Pulmonary artery endothelial cell (primary cell): ENCODE data around the gene NAGPA. TPM values are rescaled to one million over a fixed set of nuclear protein-coding genes. Genes with fewer than 3 reads are reported as not detected.
"Not testable (repeated sequence)": the region's sequence is repeated elsewhere in the genome, so short reads cannot be mapped to it uniquely, and the experiment has no call there.

Source experiments
- DNase-seq: peaks from one replicate; pipeline ENCODE4 v3.0.0-alpha.2; 2011; ENCODE audit warnings: low read depth, low spot score
- total RNA-seq: library from RNA; depleted of rRNA; stranded (reverse); fragments of >200 nt; gene quantifications from 2 replicates; pipeline ENCODE4 v1.2.3, GENCODE V29; 2014

Gene NAGPA, protein sequence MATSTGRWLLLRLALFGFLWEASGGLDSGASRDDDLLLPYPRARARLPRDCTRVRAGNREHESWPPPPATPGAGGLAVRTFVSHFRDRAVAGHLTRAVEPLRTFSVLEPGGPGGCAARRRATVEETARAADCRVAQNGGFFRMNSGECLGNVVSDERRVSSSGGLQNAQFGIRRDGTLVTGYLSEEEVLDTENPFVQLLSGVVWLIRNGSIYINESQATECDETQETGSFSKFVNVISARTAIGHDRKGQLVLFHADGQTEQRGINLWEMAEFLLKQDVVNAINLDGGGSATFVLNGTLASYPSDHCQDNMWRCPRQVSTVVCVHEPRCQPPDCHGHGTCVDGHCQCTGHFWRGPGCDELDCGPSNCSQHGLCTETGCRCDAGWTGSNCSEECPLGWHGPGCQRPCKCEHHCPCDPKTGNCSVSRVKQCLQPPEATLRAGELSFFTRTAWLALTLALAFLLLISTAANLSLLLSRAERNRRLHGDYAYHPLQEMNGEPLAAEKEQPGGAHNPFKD
- total RNA-seq = 16.0 and 23.5 TPM in 2 replicates

DNA sequence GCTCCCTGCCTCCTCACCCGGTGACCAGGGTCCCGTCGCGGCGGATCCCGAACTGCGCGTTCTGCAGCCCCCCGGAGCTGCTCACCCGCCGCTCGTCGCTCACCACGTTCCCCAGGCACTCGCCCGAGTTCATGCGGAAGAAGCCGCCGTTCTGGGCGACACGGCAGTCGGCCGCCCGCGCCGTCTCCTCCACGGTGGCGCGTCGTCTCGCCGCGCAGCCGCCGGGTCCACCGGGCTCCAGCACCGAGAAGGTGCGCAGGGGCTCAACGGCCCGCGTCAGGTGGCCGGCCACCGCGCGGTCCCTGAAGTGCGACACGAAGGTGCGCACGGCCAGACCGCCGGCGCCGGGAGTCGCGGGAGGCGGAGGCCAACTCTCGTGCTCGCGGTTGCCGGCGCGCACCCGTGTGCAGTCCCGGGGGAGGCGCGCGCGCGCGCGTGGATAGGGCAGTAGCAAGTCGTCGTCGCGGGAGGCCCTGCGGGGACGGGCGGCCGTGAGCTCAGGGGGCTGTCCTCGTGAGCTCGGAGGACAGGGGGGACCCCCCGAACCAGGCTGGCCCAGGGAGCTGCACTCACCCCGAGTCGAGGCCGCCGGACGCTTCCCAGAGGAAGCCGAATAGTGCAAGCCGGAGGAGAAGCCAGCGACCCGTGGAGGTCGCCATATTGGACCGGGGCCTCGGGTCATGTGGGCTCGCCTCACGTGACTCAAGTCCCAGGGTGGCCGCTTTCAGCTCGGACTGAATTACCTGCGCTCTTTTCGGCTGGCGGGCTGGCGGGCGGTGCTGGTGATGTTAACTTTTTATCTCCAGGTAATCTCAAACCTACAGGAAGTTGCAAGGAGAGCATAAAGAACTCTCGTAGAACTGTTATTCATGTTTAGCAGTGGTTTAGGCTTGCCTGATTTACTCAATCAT, at the start of gene NAGPA:
NAGPA (minus strand) TSS at position 680 of the 911 bp plus-strand sequence; CDS start at position 659, 21 bp downstream.
- peak; percentile 39 for DNase-seq

DNA sequence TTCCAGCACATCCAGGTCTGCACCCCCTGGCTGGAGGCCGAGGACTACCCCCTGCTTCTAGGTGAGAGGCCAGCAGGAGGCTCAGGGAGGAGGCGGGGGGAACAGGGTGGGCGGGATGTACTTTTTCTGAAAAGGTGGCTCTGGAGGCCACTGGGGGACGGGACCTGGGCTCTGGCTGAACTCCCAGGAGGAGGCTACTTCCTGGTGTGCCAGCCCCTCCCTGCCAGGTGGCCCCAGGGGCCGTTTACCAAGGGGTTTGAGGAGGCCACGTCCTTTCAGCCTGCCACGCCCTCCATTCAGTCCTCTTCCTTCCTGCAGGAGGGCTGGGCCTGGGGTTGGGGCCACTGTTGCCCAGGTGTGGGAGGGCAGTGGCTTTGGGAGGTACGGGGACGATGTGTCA, 47.3 kb upstream of the NAGPA start:
- not testable (repeated sequence) for DNase-seq

DNA sequence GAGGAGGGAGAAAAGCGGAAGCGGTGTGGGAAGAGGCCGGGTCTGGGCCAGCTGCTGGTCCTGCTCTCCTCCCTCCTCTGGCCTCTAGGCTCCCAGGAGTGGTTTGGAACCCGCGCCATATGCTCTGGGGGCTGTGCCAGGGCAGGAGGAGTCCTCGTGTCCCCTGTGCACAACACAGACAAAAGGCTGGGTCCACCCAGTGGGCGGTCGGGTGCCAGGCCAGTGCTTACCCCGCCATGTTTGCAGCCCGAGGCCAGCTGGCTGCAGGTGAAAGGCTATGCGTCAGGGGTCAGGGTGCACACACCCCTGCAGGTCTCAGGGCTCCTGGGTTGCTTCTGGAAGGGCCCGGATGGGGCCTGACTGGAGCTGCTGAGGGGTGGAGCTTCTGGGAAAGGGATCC, 46.7 kb upstream of the NAGPA start:
- DNase-seq = not testable (repeated sequence)

DNA sequence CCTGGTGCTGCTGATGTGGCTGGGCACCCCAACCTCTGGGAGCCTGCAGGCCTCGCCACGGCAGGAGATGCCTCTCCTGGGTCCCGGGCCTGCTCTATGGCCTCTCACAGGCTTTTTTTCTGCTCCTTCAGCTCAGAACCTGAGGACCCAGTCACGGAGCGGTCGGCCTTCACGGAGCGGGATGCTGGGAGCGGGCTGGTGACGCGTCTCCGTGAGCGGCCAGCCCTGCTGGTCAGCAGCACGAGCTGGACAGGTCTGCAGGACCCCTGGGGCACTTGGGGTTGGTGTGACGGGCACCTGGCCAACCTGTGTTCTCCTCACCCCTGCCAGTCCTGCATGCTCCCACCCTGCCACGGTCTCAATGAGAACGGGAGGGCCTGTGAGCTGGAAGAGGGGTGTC, 44.9 kb upstream of the NAGPA start:
- no peak for DNase-seq

DNA sequence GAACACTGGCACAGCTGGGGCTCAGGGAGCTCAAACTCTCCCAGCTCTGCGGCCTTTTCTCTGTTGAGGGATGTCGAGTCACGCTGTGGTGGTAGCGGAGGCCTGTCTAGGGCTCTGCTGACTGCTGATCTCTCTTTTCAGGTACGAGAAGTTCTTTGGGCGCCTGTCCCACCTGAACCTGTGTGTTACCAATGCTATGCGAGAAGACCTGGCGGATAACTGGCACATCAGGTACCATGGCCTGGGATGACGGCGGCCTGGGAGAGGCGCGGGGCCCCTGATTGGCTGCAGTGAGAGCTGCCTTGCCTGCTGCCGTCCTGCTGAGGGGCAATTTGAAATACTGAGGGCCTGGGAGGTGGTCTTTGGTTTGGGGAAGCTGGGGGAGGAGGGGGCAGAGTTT, 43.6 kb upstream of the NAGPA start:
- DNase-seq = no peak

DNA sequence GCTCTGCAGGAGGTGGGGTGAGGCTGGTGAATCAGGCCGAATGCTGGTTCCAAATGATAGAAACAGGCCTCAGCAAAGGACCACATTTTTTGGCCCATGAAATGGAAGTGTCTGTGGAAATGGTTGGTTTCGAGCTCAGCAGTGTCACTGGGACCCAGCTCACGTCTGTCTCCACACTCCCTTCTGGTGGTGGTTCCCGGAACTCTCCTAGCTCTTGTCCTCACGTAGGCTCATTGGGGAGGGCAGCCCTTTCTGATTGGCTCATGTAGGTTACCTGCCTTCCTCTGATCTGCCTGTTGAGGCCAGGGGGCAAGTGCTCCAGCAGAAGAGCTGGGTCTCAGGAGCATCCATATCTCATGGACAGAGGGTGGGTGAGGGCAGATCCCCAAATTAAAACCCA, 41.9 kb upstream of the NAGPA start:
- DNase-seq = no peak

DNA sequence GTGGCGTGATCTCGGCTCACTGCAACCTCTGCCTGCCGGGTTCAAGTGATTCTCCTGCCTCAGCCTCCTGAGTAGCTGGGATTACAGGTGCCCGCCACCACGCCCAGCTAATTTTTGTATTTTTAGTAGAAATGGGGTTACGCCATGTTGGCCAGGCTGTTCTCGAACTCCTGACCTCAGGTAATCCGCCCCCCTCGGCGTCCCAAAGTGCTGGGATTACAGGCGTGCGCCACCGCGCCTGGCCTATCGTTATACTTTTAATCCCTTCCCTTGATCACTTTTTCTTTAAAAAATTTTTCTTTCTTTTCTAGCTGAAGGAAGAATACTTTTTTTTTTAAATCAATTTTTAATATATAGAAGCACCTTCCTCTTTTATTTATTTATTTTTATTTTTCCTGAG, 40.0 kb upstream of the NAGPA start:
- not testable (repeated sequence) for DNase-seq

DNA sequence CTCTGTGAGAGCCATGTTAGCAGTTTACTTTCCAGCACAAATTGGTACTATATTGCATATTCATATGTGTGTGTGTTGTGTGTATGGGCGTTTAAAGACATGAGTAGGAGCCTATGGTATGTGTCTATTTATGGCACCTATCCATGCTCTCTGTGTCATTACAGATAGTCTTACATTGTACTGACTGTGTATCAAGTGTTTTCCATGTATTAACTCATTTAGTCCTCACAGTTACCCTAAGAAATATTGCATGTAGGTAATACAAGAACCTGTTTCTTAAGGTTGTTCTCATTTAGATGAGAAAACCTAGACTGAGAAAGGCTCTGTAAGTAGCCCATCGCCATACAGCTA, 39.5 kb upstream of the NAGPA start:
- no peak for DNase-seq

DNA sequence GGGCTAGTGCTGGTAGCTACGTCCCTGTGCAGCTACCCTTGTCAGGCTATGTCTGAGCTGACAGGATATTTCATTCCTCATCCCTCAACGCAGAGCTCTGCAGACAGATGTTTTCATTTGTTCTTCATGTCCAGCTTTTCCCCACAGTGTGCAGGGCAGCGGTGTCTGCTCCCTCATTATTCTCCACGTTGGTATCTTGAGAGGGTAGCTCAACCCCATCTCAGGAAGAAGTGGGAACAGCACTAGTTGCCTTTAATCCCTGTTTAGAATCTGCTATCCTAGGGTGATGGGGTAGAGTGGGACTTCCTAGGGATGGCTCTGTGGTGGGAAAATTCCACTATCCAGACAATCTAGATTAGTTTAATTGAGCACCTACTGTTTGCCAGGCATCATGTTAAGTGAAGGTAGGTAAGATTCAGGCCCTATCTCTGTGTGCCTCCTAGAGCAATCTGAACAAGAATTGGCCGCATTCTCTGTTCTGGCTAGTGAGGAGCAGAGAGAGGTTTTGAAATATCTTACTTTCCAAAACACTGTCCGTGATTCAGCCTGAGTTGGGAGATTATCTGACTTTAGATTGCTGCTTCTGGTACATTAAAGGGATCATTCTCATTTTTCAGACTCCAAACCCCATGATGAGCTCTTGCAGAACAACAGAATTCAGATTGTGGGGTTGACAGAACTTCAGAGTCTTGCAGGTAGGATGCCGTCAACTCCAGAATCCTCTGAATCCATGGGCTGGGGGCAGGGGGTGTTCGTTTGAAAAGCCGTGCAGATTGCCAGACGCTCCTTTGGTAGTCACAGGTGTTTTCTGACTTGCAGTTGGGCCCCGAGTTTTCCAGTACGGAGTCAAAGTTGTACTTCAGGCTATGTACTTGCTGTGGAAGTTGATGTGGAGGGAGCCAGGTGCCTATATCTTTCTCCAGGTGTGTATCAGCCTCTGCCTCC, 38.9 kb upstream of the NAGPA start:
- no peak for DNase-seq

DNA sequence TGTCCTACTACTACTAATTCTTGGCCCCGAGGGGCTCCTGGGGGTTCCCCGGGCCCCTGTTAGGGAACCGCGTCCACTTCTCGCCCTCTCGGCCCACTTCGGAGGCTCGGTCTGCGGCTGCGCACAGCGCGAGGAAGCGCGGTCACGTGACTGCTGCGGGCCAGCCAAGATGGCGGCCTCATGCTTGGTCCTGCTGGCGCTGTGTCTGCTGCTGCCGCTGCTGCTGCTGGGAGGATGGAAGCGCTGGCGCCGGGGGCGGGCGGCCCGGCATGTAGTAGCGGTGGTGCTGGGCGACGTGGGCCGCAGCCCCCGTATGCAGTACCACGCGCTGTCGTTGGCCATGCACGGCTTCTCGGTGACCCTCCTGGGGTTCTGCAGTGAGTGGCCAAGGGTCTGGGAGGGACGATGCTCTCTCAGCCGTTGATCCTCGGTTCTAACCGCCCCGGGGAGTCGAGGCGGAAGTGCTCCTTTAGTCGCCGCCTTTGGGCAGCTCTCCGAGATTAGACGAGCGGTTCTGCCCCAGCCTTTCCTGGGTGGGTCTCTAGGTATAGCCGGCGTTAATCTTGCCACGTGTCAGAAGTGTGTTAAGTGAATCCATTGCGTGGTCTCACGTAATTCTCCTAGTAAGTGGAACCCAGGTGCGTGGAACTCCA, 38.1 kb upstream of the NAGPA start, which contains the start of gene ALG1:
ALG1 (plus strand) TSS at position 163 of the 653 bp plus-strand sequence; CDS start at position 170, 7 bp downstream.
- DNase-seq = peak; percentile 46

DNA sequence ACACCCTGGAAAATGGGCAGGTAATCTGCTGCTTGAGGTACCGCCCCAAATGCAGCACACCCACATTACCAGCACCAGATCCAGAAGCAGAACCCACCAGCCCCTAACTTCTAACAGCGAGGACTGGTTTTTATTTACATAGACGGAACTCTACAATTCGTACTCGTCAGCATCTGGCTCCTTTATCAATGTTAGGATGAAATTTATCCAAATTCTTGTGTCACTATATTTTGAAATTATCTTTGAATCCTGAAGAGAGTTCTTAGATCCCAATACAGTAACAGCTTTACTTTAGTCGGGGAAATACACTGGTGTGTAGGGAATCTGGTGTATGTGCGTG, 37.6 kb upstream of the NAGPA start:
- DNase-seq = no peak

DNA sequence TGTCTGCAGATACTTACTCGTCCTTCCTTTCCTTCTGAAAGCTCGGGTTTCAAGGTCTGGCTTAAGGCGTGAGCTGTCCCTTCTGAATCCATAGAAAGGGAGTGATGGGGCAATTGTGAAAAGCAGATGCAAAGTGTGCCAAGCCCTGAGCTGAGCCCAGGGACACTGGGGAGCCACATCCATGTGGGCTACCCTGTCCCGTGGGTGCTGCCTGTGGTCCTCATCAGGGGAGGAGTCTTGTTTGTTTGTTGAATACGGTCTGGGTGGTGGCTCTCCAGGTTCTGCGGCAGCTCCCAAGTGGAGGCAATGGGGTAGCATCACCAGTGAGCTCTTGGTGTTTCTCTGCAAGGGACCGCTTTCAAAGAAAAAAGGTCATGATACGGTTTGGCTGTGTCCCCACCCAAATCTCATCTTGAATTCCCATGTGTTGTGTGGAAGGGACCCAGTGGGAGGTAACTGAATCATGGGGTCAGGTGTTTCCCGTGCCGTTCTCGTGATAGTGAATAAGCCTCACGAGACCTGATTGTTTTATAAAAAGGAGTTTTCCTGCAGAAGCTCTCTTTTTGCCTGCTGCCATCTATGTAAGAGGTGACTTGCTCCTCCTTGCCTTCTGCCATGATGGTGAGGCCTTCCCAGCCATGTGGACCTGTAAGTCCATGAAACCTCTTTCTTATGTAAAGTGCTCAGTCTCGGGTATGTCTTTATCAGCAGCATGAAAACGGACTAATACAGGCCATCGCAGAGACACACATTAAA, 36.9 kb upstream of the NAGPA start:
- no peak for DNase-seq

DNA sequence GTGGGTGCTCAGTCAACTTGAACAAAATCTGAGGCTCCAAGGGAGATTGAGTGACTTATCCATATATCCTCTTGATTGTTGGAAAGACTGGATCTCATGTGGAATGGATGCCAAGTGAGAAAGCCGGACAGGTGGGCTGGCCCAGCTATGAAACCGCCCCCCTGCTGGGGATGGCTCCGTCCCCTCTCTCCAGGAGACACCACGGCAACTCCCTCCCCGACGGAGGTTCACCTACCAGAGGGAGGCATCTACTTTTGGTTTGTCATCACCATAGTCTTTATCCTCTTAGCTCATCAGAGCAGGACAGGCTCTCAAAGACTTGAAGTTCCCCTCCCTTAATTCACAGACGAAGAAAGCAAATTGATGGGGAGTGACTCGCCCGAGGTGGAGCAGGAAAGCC, 36.1 kb upstream of the NAGPA start:
- no peak for DNase-seq

DNA sequence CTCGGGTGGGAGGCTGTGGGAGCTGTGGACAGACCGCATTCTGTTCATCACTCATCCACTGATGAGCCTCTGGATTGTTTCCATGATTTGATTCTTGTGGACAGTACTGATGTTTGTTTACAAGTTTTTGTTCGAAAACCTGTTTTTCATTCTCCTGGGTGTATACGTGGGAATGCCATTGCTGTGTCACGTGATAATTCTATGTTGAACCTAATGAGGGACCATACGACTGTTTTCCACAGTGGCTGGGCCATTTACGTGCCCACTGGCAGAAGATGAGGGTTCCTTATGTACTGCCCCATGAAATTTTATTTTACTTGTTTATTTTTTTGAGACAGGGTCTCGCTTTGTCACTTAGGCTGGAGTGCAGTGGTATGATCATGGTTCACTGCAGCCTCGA, 35.3 kb upstream of the NAGPA start:
- DNase-seq = no peak

DNA sequence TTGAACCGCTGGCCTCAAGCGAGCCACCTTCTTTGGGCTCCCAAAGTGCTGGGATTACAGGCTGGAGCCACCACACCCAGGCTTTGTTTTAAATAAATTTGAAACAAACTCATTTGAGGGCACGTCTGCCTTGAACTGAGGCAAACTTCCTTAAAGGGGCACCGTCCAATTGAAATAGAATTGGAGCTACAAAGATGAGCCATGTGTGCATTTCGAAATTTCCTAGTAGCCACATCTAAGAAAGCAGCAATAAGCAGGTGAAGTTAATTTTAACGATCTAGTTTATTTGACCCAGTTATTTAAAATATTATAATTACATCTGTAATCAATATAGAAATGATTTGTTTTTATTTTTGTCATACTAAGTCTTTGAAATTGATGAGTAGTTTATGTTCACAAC, 32.8 kb upstream of the NAGPA start:
- no peak for DNase-seq

DNA sequence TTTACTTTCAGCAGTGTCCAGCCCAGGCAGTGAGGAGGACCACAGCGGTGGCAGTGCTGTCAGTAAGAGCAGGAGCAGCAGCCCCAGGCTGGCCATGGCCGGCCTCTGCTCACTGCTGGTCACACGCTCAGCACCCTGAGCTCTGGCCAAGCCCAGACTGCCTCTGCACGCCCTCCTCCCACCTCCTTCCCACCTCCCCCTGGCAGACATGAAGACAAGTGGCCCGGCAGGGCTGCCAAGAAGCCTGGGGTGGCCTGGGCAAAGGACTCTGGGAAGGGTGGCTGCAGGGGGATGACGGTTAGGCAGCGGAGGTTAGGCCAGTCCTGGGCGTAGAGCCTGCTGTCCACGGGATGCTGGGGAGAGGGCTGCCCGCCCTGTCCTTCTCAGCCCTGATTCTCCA, 32.1 kb upstream of the NAGPA start, which contains the start of gene C16orf89:
C16orf89 (minus strand) TSS at position 144 of the 400 bp plus-strand sequence; CDS start at position 96, 48 bp downstream.
- DNase-seq = no peak

DNA sequence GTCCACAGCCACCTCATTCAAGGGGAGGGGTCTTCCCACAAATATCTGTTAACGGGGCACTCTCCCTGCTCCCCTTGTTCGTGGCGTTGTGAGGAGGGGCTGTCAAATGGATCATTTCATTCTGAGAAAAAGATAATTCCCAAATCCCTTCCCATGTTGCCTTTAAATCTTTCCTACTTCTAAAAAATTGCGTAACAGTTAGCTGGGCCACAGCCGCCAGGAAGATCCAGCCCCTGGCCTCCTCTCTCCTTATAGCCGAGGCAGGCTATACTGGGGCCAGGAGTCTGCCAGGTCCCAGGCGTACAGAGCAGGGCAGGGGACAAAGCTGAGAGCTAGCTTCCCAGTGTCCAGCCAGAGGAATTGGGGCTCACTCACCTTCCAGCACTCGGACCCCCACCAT, 31.6 kb upstream of the NAGPA start:
- DNase-seq = no peak

DNA sequence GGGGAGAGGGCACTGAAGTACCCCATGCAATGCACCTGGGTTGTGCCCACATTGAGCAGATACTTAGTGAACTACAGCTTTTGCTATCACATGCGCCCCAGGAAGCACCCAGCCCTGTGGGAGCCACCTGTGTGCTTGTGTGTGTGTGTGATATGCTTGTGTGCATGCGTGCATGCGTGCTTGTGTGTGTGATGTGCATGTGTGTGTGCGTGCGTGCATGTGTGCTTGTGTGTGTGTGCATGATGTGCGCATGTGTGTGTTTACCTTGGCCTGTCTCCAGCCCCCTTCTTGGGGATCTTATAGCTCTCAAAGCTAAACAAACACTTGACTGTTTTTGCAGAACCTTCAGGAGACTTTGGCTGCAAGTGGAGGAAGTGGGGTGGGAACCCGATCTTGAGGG, 31.2 kb upstream of the NAGPA start:
- DNase-seq = no peak
